GM23338 (cell line): Measurements from ENCODE around the gene SQSTM1. TPM values are rescaled to one million over a fixed set of nuclear protein-coding genes. Genes with fewer than 3 reads are reported as not detected.

ENCODE experiments used
- ATAC-seq: fragments of 200-7000 bp; cut with Tn5 transposase; 3 replicates; pipeline ENCODE4 v1.9.1; 2020
- DNase-seq: peaks from one replicate; pipeline ENCODE4 v3.0.0-alpha.2; 2015; ENCODE audit warnings: low spot score
- H2AFZ ChIP-seq: fragments of 200-600 bp; sonication (generic); 2 replicates; pipeline ENCODE4 v1.8.0; 2016; ENCODE audit warnings: antibody characterized with exemption, mild to moderate bottlenecking, moderate library complexity
- H3F3A ChIP-seq: fragments of 200-600 bp; sonication (generic); replicated peaks from 2 replicates; pipeline ENCODE4 v1.8.0; 2017; ENCODE audit warnings: antibody characterized with exemption, mixed run types, low read depth
- H3K27ac ChIP-seq: fragments of 200-600 bp; sonication (generic); 2 replicates; pipeline ENCODE4 v1.6.1; 2016; ENCODE audit warnings: low read depth
- H3K27me3 ChIP-seq: fragments of 200-600 bp; sonication (generic); 2 replicates; pipeline ENCODE4 v1.8.0; 2016; ENCODE audit warnings: mild to moderate bottlenecking, mixed run types, moderate library complexity; ENCODE audit not compliant: insufficient read depth
- H3K36me3 ChIP-seq: fragments of 200-600 bp; sonication (generic); 2 replicates; pipeline ENCODE4 v1.8.0; 2016; ENCODE audit warnings: mild to moderate bottlenecking; ENCODE audit not compliant: insufficient read depth
- H3K4me1 ChIP-seq: fragments of 200-600 bp; sonication (generic); 2 replicates; pipeline ENCODE4 v1.8.0; 2016; ENCODE audit warnings: mild to moderate bottlenecking, moderate library complexity; ENCODE audit not compliant: insufficient read depth
- H3K4me2 ChIP-seq: fragments of 200-600 bp; sonication (generic); 2 replicates; pipeline ENCODE4 v1.7.1; 2017; ENCODE audit warnings: mixed run types
- H3K4me3 ChIP-seq: fragments of 200-600 bp; sonication (generic); 2 replicates; pipeline ENCODE4 v1.6.1; 2016; ENCODE audit warnings: mixed run types
- H3K79me2 ChIP-seq: fragments of 200-600 bp; sonication (generic); replicated peaks from 2 replicates; pipeline ENCODE4 v1.8.0; 2017; ENCODE audit warnings: mild to moderate bottlenecking; ENCODE audit not compliant: insufficient read depth
- H3K9me2 ChIP-seq: fragments of 200-600 bp; sonication (generic); 2 replicates; pipeline ENCODE4 v1.8.0; 2017; ENCODE audit not compliant: insufficient read depth
- H4K20me1 ChIP-seq: fragments of 200-600 bp; sonication (generic); replicated peaks from 2 replicates; pipeline ENCODE4 v1.8.0; 2017; ENCODE audit warnings: mild to moderate bottlenecking; ENCODE audit not compliant: insufficient read depth
- H3K27ac Mint-ChIP-seq: 2 replicates; pipeline ENCODE4 v1.8.0; 2020; ENCODE audit warnings: inconsistent platforms, mild to moderate bottlenecking, moderate library complexity, mixed read lengths
- H3K27me3 Mint-ChIP-seq: 3 replicates; pipeline ENCODE4 v1.8.0; 2022; ENCODE audit warnings: low read depth, mild to moderate bottlenecking, moderate library complexity, mixed read lengths, inconsistent platforms; ENCODE audit not compliant: insufficient read depth, poor library complexity
- H3K36me3 Mint-ChIP-seq: 3 replicates; pipeline ENCODE4 v1.8.0; 2021; ENCODE audit warnings: low read depth, mild to moderate bottlenecking, inconsistent platforms, moderate library complexity, mixed read lengths
- H3K4me1 Mint-ChIP-seq: 3 replicates; pipeline ENCODE4 v1.8.0; 2020; ENCODE audit warnings: mild to moderate bottlenecking, inconsistent platforms, mixed read lengths
- H3K4me3 Mint-ChIP-seq: 3 replicates; pipeline ENCODE4 v1.8.0; 2021; ENCODE audit warnings: moderate library complexity, mild to moderate bottlenecking, inconsistent platforms, mixed read lengths
- H3K9me3 Mint-ChIP-seq: 3 replicates; pipeline ENCODE4 v1.8.0; 2020; ENCODE audit warnings: moderate library complexity, mild to moderate bottlenecking, inconsistent platforms, mixed read lengths
- CREB1 ChIP-seq: fragments of 250-450 bp; sonication (Bioruptor Pico); IDR thresholded peaks from 2 replicates; pipeline ENCODE4 v1.5.0; 2020; ENCODE audit warnings: low read depth, mild to moderate bottlenecking, moderate library complexity
- ETS1 ChIP-seq: IDR thresholded peaks from 2 replicates; pipeline ENCODE4 v1.6.1; 2016; ENCODE audit warnings: antibody characterized with exemption
- EZH2 ChIP-seq: fragments of 200-600 bp; sonication (generic); IDR thresholded peaks from one replicate; pipeline ENCODE4 v1.8.0; 2017; ENCODE audit warnings: antibody characterized with exemption, mild to moderate bottlenecking, low read depth; ENCODE audit not compliant: unreplicated experiment
- EZH2phosphoT487 ChIP-seq: fragments of 200-600 bp; sonication (generic); IDR thresholded peaks from one replicate; pipeline ENCODE4 v1.8.1; 2018; ENCODE audit warnings: antibody characterized with exemption; ENCODE audit not compliant: unreplicated experiment
- JUNB ChIP-seq: IDR thresholded peaks from one replicate; pipeline ENCODE4 v1.6.1; 2016; ENCODE audit warnings: antibody characterized with exemption; ENCODE audit not compliant: unreplicated experiment
- POLR2AphosphoS5 ChIP-seq: IDR thresholded peaks from 2 replicates; pipeline ENCODE4 v1.6.1; 2016; ENCODE audit warnings: antibody characterized with exemption, low read depth
- STAT1 ChIP-seq: IDR thresholded peaks from one replicate; pipeline ENCODE4 v1.6.1; 2016; ENCODE audit warnings: antibody characterized with exemption; ENCODE audit not compliant: unreplicated experiment
- ZNF114 ChIP-seq: fragments of 250-450 bp; sonication (Bioruptor Pico); IDR thresholded peaks from 2 replicates; pipeline ENCODE4 v1.5.0; 2020; ENCODE audit warnings: mild to moderate bottlenecking, moderate library complexity
- ZNF331 ChIP-seq: fragments of 250-450 bp; sonication (Bioruptor Pico); IDR thresholded peaks from 2 replicates; pipeline ENCODE4 v1.5.0; 2020; ENCODE audit warnings: low read depth, mild to moderate bottlenecking, moderate library complexity
- polyA plus RNA-seq: library from polyadenylated mRNA; unstranded; fragments of >200 nt; fragmentation: Nextera tagmentation; extraction: Ambion mirVana; gene quantifications from 2 replicates; pipeline ENCODE4 v1.2.1, GENCODE V29; 2016
- total RNA-seq: library from RNA; depleted of rRNA; stranded (reverse); fragments of >200 nt; shearing (Covaris generic); gene quantifications from 2 replicates; pipeline ENCODE4 v1.2.3, GENCODE V29; 2014
- TF ChIP-seq, protein P1 (sequence below), 2 experiments: fragments of 200-600 bp in 1 of 2; sonication (generic) in 1 of 2; conservative IDR thresholded peaks; 2 replicates each; pipeline versions ENCODE4 v1.5.1 to v1.6.1; 2016 to 2017; ENCODE audit warnings: antibody characterized with exemption in 2 of 2, low read depth in 2 of 2, mild to moderate bottlenecking in 2 of 2, moderate library complexity in 1 of 2
- TF ChIP-seq, protein P2 (sequence below): IDR thresholded peaks from one replicate; pipeline ENCODE4 v1.6.1; 2018; ENCODE audit warnings: antibody characterized with exemption; ENCODE audit not compliant: unreplicated experiment

The SQSTM1 gene
- total and polyA plus RNA-seq, 2 experiments from 2014 or later: 58.0 to 92.6 TPM

- TF ChIP-seq ETS1: no peak
- TF ChIP-seq, protein P1, sequence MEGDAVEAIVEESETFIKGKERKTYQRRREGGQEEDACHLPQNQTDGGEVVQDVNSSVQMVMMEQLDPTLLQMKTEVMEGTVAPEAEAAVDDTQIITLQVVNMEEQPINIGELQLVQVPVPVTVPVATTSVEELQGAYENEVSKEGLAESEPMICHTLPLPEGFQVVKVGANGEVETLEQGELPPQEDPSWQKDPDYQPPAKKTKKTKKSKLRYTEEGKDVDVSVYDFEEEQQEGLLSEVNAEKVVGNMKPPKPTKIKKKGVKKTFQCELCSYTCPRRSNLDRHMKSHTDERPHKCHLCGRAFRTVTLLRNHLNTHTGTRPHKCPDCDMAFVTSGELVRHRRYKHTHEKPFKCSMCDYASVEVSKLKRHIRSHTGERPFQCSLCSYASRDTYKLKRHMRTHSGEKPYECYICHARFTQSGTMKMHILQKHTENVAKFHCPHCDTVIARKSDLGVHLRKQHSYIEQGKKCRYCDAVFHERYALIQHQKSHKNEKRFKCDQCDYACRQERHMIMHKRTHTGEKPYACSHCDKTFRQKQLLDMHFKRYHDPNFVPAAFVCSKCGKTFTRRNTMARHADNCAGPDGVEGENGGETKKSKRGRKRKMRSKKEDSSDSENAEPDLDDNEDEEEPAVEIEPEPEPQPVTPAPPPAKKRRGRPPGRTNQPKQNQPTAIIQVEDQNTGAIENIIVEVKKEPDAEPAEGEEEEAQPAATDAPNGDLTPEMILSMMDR (conservative IDR thresholded peaks at IDR 0.05; ENCODE audit: low read depth in 2 of 2): no peak
- TF ChIP-seq ZNF331 (CRISPR knock-in tag): no peak
- TF ChIP-seq POLR2AphosphoS5: no peak
- TF ChIP-seq JUNB: no peak
Observed at GRCh38 chr5:179793468-179794139, 27.1 kb upstream of the SQSTM1 start, which contains the start of gene LTC4S (continued).

GRCh38 chr5:179794171-179794570, 26.5 kb upstream of the SQSTM1 start:
- Histone ChIP-seq H3F3A (peaks cover 10% of the 10 kb centered on the region), H3K79me2 (no peaks in the 10 kb centered on the region), H3K9me2 (no peaks in the 10 kb centered on the region), H3K27ac (no peak overlapping the region), H3K4me2 (no peak overlapping the region), H4K20me1 (no peaks in the 10 kb centered on the region; the same call in 1 of the 2 replicates), H2AFZ (no peak overlapping the region), H3K4me3 (no peak overlapping the region), H3K4me1 (peaks cover 11% of the 10 kb centered on the region; the same call in 1 of the 2 replicates), H3K36me3 (no peaks in the 10 kb centered on the region; the same call in 1 of the 2 replicates), H3K27me3 (no peaks in the 10 kb centered on the region)
- Mint-ChIP-seq H3K27me3 (peaks cover 12% of the 10 kb centered on the region), H3K4me1 (peaks cover 13% of the 10 kb centered on the region; the same call in 2 of the 3 replicates), H3K9me3 (peaks cover 3% of the 10 kb centered on the region; the same call in 2 of the 3 replicates), H3K27ac (no peak overlapping the region), H3K36me3 (peaks cover 24% of the 10 kb centered on the region), H3K4me3 (peak overlapping the region; percentile 75; the same call in 2 of the 3 replicates)
- ATAC-seq (no peak), DNase-seq (no peak)
- no peak for TF ChIP-seq JUNB
- no peak for TF ChIP-seq STAT1
- TF ChIP-seq, protein P2, sequence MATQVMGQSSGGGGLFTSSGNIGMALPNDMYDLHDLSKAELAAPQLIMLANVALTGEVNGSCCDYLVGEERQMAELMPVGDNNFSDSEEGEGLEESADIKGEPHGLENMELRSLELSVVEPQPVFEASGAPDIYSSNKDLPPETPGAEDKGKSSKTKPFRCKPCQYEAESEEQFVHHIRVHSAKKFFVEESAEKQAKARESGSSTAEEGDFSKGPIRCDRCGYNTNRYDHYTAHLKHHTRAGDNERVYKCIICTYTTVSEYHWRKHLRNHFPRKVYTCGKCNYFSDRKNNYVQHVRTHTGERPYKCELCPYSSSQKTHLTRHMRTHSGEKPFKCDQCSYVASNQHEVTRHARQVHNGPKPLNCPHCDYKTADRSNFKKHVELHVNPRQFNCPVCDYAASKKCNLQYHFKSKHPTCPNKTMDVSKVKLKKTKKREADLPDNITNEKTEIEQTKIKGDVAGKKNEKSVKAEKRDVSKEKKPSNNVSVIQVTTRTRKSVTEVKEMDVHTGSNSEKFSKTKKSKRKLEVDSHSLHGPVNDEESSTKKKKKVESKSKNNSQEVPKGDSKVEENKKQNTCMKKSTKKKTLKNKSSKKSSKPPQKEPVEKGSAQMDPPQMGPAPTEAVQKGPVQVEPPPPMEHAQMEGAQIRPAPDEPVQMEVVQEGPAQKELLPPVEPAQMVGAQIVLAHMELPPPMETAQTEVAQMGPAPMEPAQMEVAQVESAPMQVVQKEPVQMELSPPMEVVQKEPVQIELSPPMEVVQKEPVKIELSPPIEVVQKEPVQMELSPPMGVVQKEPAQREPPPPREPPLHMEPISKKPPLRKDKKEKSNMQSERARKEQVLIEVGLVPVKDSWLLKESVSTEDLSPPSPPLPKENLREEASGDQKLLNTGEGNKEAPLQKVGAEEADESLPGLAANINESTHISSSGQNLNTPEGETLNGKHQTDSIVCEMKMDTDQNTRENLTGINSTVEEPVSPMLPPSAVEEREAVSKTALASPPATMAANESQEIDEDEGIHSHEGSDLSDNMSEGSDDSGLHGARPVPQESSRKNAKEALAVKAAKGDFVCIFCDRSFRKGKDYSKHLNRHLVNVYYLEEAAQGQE: no peak
- TF ChIP-seq CREB1: no peak
- TF ChIP-seq ETS1: no peak
- no peak for TF ChIP-seq POLR2AphosphoS5
- no peak for TF ChIP-seq ZNF331 (CRISPR knock-in tag)
- TF ChIP-seq ZNF114 (CRISPR knock-in tag): no peak
- TF ChIP-seq EZH2phosphoT487: no peak
- TF ChIP-seq, protein P1 (conservative IDR thresholded peaks at IDR 0.05; ENCODE audit: low read depth in 2 of 2): no peak
- no peak for TF ChIP-seq EZH2
